T-helper 17 cell (primary cell): ENCODE measurements around the gene APBA3. TPM values are rescaled to one million over a fixed set of nuclear protein-coding genes. Genes with fewer than 3 reads are reported as not detected.
"Not testable (repeated sequence)": the region's sequence is repeated elsewhere in the genome, so short reads cannot be mapped to it uniquely, and the experiment has no call there.

ENCODE experiments used
- ATAC-seq: fragments of 150-1000 bp; cut with Tn5 transposase; 2 replicates; pipeline ENCODE4 v1.10.0; 2021; ENCODE audit warnings: mild to moderate bottlenecking, moderate library complexity
- DNase-seq, 3 donors: peaks; one replicate each; pipeline versions ENCODE4 v3.0.0 to v3.0.0-alpha.2; 2020 to 2021
- H3K9me3 ChIP-seq: one replicate; pipeline ENCODE4 v1.7.0; 2013; ENCODE audit warnings: low read length, mild to moderate bottlenecking; ENCODE audit not compliant: control insufficient read depth, poor library complexity, severe bottlenecking
- H3K27ac Mint-ChIP-seq: one replicate; pipeline ENCODE4 v1.8.0; 2022; ENCODE audit warnings: mild to moderate bottlenecking, moderate library complexity, mixed read lengths
- H3K27me3 Mint-ChIP-seq: one replicate; pipeline ENCODE4 v1.8.0; 2022; ENCODE audit warnings: mixed read lengths
- H3K36me3 Mint-ChIP-seq: one replicate; pipeline ENCODE4 v1.8.0; 2022; ENCODE audit warnings: low read depth, mixed read lengths
- H3K4me1 Mint-ChIP-seq: one replicate; pipeline ENCODE4 v1.8.0; 2022; ENCODE audit warnings: mild to moderate bottlenecking, mixed read lengths
- H3K4me3 Mint-ChIP-seq: one replicate; pipeline ENCODE4 v1.8.0; 2022; ENCODE audit warnings: mild to moderate bottlenecking, moderate library complexity, mixed read lengths
- total RNA-seq, 4 donors: library from RNA in 2 of 4; stranded (reverse) in 2 of 4; gene quantifications; one replicate each; pipeline ENCODE4 v1.2.3 and lab custom pipeline; 2022 to 2026

APBA3 gene
- total RNA-seq, 2 donors from 2014 or later = 71.9 to 75.1 TPM

GRCh38 chr19:3760871-3761361 is 576 bp downstream of the APBA3 start:
- DNase-seq (peak in 1 of 3 donors; percentile 21), ATAC-seq (peak; percentile 4)
- H3K9me3 ChIP-seq = no peaks in the 10 kb centered on the region
- peaks cover 26% of the 10 kb centered on the region for H3K4me1 Mint-ChIP-seq
- no peaks in the 10 kb centered on the region for H3K36me3 Mint-ChIP-seq
- peak overlapping the region; percentile 100 for H3K27ac Mint-ChIP-seq
- H3K27me3 Mint-ChIP-seq = no peaks in the 10 kb centered on the region
- H3K4me3 Mint-ChIP-seq = peak overlapping the region; percentile 96

- Mint-ChIP-seq H3K27me3 (no peaks in the 10 kb centered on the region), H3K4me1 (peaks cover 34% of the 10 kb centered on the region), H3K4me3 (peak overlapping the region; percentile 96), H3K36me3 (no peaks in the 10 kb centered on the region), H3K27ac (peak overlapping the region; percentile 100)
- DNase-seq (no peak), ATAC-seq (no peak)
- no peaks in the 10 kb centered on the region for H3K9me3 ChIP-seq
Measured at GRCh38 chr19:3759482-3760254, 1.8 kb downstream of the APBA3 start.

GRCh38 chr19:3758297-3758696 is 3.2 kb downstream of the APBA3 start:
- H3K9me3 ChIP-seq, H3K36me3 Mint-ChIP-seq, DNase-seq, ATAC-seq, H3K27ac Mint-ChIP-seq, H3K27me3 Mint-ChIP-seq: not testable (repeated sequence)
- peak overlapping the region; percentile 12 for H3K4me3 Mint-ChIP-seq
- peaks cover 35% of the 10 kb centered on the region for H3K4me1 Mint-ChIP-seq

- ATAC-seq, H3K27ac Mint-ChIP-seq, H3K27me3 Mint-ChIP-seq, DNase-seq, H3K36me3 Mint-ChIP-seq, H3K4me3 Mint-ChIP-seq, H3K9me3 ChIP-seq: not testable (repeated sequence)
- peaks cover 30% of the 10 kb centered on the region for H3K4me1 Mint-ChIP-seq
Measured at GRCh38 chr19:3757705-3758104, 3.8 kb downstream of the APBA3 start.

- no peaks in the 10 kb centered on the region for H3K36me3 Mint-ChIP-seq
- no peak for ATAC-seq
- no peak overlapping the region for H3K27ac Mint-ChIP-seq
- no peaks in the 10 kb centered on the region for H3K27me3 Mint-ChIP-seq
- DNase-seq = no peak
- no peak overlapping the region for H3K4me3 Mint-ChIP-seq
- H3K9me3 ChIP-seq = no peaks in the 10 kb centered on the region
- H3K4me1 Mint-ChIP-seq = peaks cover 10% of the 10 kb centered on the region
Measured at GRCh38 chr19:3753631-3754410, 7.7 kb downstream of the APBA3 start.

GRCh38 chr19:3752492-3752891 is 9.0 kb downstream of the APBA3 start:
- peaks cover 10% of the 10 kb centered on the region for H3K4me1 Mint-ChIP-seq
- ATAC-seq = no peak
- no peaks in the 10 kb centered on the region for H3K9me3 ChIP-seq
- no peaks in the 10 kb centered on the region for H3K27me3 Mint-ChIP-seq
- no peak overlapping the region for H3K4me3 Mint-ChIP-seq
- no peaks in the 10 kb centered on the region for H3K36me3 Mint-ChIP-seq
- H3K27ac Mint-ChIP-seq = no peak overlapping the region
- no peak for DNase-seq

GRCh38 chr19:3751236-3751635 is 10.3 kb downstream of the APBA3 start:
- DNase-seq = no peak
- no peak overlapping the region for H3K27ac Mint-ChIP-seq
- H3K4me1 Mint-ChIP-seq = peaks cover 10% of the 10 kb centered on the region
- no peaks in the 10 kb centered on the region for H3K9me3 ChIP-seq
- H3K27me3 Mint-ChIP-seq = no peaks in the 10 kb centered on the region
- ATAC-seq = no peak
- H3K36me3 Mint-ChIP-seq = no peaks in the 10 kb centered on the region
- no peak overlapping the region for H3K4me3 Mint-ChIP-seq

- no peak for ATAC-seq
- no peaks in the 10 kb centered on the region for H3K9me3 ChIP-seq
- H3K27ac Mint-ChIP-seq = no peak overlapping the region
- no peak overlapping the region for H3K4me3 Mint-ChIP-seq
- no peaks in the 10 kb centered on the region for H3K27me3 Mint-ChIP-seq
- DNase-seq = no peak
- peaks cover 7% of the 10 kb centered on the region for H3K4me1 Mint-ChIP-seq
- no peaks in the 10 kb centered on the region for H3K36me3 Mint-ChIP-seq
Measured at GRCh38 chr19:3750211-3750610, 11.3 kb downstream of the APBA3 start.

- H3K4me3 Mint-ChIP-seq = no peak overlapping the region
- no peaks in the 10 kb centered on the region for H3K9me3 ChIP-seq
- H3K27me3 Mint-ChIP-seq = no peaks in the 10 kb centered on the region
- DNase-seq (no peak), ATAC-seq (no peak)
- H3K36me3 Mint-ChIP-seq = no peaks in the 10 kb centered on the region
- no peak overlapping the region for H3K27ac Mint-ChIP-seq
- no peaks in the 10 kb centered on the region for H3K4me1 Mint-ChIP-seq
Measured at GRCh38 chr19:3748965-3749364, 12.5 kb downstream of the APBA3 start.

- ATAC-seq (no peak), DNase-seq (no peak)
- Mint-ChIP-seq H3K4me3 (no peak overlapping the region), H3K27me3 (no peaks in the 10 kb centered on the region), H3K27ac (no peak overlapping the region), H3K4me1 (no peaks in the 10 kb centered on the region), H3K36me3 (no peaks in the 10 kb centered on the region)
- H3K9me3 ChIP-seq = no peaks in the 10 kb centered on the region
Measured at GRCh38 chr19:3746371-3747056, 15.0 kb downstream of the APBA3 start.

- Mint-ChIP-seq H3K36me3 (no peaks in the 10 kb centered on the region), H3K27ac (no peak overlapping the region), H3K4me3 (no peak overlapping the region), H3K27me3 (no peaks in the 10 kb centered on the region), H3K4me1 (no peaks in the 10 kb centered on the region)
- H3K9me3 ChIP-seq = no peaks in the 10 kb centered on the region
- ATAC-seq (no peak), DNase-seq (no peak)
Measured at GRCh38 chr19:3745363-3746045, 16.0 kb downstream of the APBA3 start.

GRCh38 chr19:3743486-3743885 is 18.0 kb downstream of the APBA3 start:
- DNase-seq (no peak), ATAC-seq (no peak)
- peaks cover 8% of the 10 kb centered on the region for H3K4me1 Mint-ChIP-seq
- H3K27me3 Mint-ChIP-seq = no peaks in the 10 kb centered on the region
- no peaks in the 10 kb centered on the region for H3K9me3 ChIP-seq
- H3K27ac Mint-ChIP-seq = no peak overlapping the region
- no peak overlapping the region for H3K4me3 Mint-ChIP-seq
- H3K36me3 Mint-ChIP-seq = no peaks in the 10 kb centered on the region

- Mint-ChIP-seq H3K4me3 (no peak overlapping the region), H3K36me3 (peaks cover 9% of the 10 kb centered on the region), H3K27ac (no peak overlapping the region), H3K4me1 (peaks cover 11% of the 10 kb centered on the region), H3K27me3 (no peaks in the 10 kb centered on the region)
- ATAC-seq (no peak), DNase-seq (no peak)
- H3K9me3 ChIP-seq = no peaks in the 10 kb centered on the region
Measured at GRCh38 chr19:3740431-3740830, 21.1 kb downstream of the APBA3 start.
